ENCODE data around the gene SEPTIN7.

The SEPTIN7 gene

GRCh38 chr7:35831208-35831607 is 30.4 kb downstream of the SEPTIN7 start:
- DNase-seq (ENCODE audit: low read depth in 3 of 3) = no peak

DNA sequence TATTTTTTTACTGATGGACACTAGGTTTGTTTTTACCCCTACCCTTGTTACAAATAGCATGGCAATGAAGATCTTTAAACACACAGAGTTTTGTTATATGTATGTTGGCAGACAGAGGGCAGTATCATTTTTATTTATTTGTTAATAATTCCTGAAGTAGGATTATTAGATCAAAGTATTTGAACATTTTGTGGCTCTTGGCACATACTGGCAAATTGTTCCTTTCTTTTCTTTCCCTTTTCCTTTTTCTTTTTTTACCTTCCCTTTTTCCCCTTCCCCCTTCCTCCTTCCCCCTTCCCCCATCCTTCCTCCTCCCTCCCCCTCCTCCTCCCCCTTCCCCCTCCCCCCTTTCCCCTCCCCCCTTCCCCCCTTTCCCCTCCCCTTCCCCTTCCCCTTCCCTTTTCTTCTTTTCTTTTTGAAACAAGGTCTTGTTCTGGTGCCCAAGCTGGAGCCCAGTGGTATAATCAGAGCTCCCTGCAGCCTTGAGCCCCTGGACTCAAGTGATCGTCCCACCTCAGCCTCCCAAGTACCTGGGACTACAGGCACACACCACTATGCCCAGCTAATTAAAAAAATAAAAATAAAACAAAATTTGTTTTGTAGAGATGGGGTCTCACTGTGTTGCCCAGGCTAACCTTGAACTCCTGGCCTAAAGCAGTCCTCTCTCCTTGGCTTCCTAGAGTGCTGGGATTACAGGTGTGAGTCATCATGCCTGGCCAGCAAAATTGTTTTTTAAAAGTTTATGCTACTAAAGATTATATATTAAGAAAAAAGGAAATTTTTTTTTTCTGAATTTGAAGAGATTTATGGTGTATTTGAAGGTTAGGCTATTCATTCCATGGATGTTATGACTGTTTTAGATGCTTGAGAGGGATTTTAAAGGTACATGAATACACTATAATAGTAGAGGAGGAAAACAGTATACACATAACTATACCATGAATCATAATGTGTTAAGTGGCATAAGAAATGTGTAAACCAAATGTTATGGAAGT is 39.3 kb downstream of the SEPTIN7 start:
- no peak for DNase-seq (ENCODE audit: low read depth in 3 of 3)

- DNase-seq (ENCODE audit: low read depth in 3 of 3) = no peak
Observed at GRCh38 chr7:35846816-35847412, 46.1 kb downstream of the SEPTIN7 start.

DNA sequence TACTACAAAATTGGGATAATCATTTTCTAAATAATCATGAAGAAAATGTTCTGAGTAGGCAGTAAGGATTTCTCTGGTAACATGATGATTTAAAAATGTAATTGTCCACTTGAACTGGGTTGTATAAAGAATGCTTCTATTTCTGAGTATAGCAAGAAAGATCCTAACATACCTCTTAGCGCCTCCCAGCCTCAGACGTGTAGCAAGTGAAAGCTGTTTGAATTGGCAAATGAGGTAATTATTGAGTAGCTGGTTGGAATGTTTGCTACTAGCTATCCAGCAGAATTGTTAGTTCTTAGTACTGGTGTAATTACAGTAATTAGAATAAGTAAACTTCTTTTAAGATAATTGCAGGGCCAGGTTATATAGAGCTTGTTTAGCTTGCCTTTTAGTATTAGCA is 47.9 kb downstream of the SEPTIN7 start:
- no peak for DNase-seq (ENCODE audit: low read depth in 3 of 3)

DNA sequence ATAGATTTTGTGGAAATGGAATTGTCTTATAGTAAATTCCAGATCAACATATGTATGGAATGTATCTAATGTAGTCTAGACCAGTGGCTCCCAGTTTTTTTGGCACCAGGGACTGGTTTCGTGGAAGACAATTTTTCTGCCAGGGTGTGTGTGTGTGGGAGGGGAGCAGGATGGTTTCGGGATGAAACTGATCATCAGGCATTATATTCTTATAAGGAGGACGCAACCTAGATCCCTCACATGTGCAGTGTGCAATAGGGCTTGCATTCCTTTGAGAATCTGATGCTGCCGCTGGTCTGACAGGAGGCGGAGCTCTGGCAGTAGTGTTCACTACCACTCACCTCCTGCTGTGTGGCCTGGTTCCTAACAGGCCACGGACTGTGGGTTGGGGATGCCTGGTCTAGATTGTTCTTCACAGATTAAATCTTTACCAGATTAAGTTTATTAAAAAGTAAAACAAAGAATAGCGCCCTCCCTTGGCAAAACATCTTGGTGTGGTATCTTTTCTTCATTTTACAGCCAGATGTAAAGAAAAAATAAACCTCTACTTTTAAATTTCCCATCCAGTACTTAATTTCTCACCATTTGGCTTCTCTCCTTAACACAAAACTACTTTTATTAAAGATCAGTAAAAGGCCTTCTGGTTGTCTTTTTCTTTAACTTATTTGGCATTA is 48.4 kb downstream of the SEPTIN7 start:
- DNase-seq (ENCODE audit: low read depth in 3 of 3) = no peak

DNA sequence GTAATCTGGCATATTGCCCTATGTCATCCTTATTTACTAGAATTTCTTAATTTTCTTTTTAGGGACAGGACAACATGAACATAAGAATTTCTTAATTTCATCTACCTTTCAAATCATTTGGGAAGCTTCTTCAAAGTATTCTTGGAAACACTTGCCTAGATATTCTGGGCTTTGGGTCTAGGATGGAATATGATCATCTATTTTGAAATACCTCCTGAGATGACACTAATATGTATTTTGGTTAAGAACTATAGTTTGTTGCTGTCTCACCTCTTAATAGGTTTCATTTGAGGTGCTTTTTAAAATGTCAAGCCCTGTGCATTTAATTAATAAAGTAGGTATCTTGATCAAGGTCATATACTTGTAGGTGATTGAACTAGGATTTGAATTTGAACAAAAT is 49.1 kb downstream of the SEPTIN7 start:
- no peak for DNase-seq (ENCODE audit: low read depth in 3 of 3)

Measured in stimulated activated CD4-positive, alpha-beta T cell treated with anti-CD3 and anti-CD28 coated beads, TNF-alpha, amount 100 ng/mL, for 24 hours (primary cell).